Activated CD8-positive, alpha-beta memory T cell treated with anti-CD3 and anti-CD28 coated beads, Interleukin-2, amount 50 U/mL, for 24 hours (primary cell): ENCODE measurements around the gene RDH13.
"Not testable (repeated sequence)": the region's sequence is repeated elsewhere in the genome, so short reads cannot be mapped to it uniquely, and the experiment has no call there.

Experiments used
- DNase-seq: peaks from one replicate; pipeline ENCODE4 v3.0.0-alpha.2; 2020; ENCODE audit errors: extremely low read depth

RDH13 gene

DNA sequence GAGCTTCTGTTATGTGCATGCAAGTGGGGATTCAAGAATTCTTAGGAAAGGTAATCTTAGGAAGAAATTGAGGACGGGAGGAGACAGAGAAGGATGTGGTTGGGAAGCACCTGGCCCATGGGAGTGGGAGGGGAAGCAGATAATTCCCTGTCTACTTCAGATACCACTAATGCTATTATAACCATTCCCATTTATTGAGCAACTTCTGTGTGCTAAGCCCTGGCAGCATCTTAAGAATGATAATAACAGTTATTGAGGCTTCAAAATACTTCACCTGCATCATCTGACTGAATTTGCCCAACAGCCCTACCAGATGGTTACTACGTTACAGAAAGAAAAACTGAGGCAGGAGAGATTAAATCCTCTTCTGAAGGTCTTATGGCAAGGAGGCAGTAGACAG lies 14.2 kb upstream of the RDH13 start:
- no peak for DNase-seq

DNA sequence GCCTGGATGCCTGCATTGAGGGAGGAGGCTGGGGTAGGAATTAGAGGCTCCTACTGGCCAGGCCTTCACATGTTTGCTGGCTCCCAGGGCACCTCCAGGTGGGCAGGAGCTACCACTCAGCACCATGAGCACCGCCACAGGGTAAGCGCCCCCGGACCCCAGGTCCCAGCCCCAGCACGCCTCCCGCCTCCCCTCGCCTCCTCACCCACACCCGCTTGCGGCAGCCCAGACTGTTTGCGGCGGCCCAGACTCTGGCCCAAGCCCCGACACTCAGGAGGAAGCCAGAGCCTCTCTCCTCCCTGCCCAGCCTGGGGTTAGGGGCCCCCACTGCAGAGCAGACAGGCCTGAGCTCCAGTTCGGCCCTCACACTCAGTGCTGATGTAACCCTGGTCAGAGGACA lies 13.4 kb upstream of the RDH13 start:
- DNase-seq, result no peak

DNA sequence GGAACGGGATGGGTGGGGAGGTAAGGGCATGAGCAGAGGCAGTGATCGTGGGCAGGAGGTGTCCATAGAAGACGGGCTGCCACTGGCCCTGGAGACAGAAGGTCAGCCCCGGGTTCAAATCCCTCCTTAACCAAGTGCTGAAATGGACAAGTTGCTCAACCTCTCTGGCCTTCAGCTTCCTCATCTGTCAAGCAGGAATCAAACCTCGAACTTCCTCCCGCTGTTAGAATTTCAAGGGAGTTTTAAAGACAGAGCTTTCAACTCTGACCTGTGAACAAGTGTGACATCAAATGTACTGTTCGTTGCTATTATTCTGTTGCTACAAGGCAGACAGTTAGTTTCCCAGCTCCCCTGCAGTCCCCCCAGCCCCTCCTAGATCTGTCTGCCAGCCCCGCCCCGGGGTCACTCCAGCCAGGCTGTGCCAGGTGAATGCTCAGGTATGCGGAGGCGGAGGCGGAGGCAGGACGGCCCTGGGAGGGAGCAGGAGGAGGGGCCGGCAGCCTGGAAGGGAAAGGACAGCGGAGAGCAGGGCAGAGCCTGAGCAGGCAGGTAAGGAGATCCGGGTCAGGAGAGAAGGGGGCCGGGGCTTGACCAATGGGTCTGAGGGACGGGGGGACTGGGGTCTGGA lies 12.5 kb upstream of the RDH13 start, which contains the start of gene EPS8L1:
EPS8L1 (plus strand) TSS at position 499 of the 628 bp plus-strand sequence. CDS start 576 bp downstream, outside the sequence.
- no peak for DNase-seq

DNA sequence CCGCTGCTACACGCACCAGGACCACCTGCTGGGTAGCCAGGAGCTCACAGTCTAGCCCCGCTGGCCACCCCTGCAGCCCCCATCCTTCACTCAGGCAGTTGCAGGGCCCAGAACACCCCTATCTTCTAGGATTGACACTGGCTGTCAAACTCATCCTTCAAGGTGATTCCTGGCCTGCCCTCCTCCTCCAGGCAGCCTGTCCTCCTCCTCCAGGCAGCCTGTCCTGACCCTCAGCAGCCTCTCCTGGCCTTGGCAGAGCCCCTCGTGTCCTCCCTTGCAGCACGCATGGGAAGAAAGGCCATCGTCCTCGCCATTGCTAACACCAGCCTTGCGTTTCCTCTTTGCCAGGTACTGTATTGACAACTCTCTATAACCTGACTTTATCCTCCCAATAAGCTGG lies 9.0 kb upstream of the RDH13 start:
- no peak for DNase-seq

- DNase-seq, result no peak
These were observed 8.2 kb upstream of the RDH13 start for GRCh38 chr19:55071129-55071502.

DNA sequence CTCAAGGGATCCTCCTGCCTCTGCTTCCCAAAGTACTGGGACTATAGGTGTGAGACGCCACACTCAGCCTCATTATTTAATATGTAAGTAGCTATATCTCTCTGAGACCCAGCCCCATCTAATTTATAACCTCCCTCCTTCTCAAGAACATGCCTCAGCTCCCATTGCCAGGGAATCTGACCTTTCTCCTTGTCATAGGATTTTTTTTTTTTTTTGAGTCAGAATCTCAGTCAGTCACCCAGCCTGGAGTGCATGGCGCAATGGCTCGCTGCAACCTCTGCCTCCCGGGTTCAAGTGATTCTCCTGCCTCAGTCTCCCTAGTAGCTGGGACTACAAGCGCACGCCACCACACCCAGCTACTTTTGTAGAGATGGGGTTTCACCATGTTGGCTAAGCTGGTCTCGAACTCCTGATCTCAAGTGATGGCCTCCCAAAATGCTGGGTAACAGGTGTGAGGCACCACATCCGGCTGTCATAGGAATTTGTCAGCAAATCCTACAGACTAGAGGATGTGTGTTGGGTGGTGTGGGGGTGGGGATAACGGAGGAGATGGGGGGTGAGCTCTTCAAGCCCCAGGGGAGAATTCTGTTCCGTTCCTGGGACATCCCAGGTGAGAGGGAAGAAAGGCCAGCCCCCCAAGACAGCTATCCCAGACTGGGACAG lies 7.6 kb upstream of the RDH13 start:
- no peak for DNase-seq

DNA sequence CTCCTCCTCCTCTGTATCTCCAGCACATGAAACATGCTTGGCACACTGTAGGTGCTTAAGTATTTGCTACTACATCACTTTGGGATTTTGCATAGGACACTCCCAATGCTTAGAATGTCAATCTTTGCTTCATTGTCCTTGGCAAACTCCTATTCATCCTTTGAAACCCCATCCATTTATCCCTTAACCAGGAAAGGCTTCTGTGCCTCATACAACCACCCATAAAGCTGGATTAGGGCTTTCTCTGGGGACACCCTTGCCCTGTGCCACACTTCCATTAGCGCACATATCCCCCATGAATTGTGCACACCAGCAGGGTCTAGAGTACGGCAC lies 6.9 kb upstream of the RDH13 start:
- no peak for DNase-seq

DNA sequence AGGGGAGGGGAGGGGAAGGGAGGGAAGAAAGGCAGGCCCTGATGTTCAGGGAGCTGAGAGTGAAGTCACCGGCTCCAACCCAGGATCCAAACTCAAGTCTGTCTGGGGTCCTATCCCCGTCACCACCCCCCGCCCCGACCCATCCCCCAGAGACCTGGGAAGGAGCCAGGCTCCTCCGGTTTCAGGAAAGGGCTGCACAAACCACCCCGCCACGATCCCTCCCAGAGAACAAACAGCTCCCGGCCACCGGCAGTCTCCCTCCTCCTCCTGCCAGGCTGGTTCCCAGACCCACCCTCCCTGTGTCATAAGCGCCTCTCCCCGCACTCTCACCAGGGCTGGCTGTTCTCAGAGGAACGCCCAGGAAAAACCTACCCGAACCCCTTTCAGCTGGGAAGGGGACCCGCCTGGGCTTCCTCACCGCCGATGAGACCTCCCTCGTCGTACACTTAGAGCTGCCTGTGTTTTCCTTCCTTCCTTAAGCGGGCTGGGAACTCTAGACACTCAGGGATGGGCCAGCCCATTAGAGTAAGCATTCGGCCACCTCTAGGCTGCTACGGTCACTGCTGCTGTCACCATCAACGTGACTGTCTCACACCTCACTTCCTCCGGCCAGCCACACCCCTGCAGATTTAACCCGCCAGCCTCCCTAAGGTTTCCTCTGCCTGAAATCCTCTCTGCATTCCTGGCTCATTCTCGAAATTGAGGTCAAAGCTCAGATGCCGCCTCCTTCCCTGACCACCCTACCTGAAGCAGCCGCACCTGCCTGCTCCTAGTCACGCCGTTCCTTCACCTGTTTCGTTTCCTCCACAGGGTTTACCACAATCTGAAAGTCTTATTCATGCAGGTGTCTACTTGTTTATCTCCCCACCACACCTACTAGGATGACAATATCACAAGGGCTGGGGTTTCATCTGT lies 6.3 kb upstream of the RDH13 start:
- no peak for DNase-seq

- no peak for DNase-seq
These were observed 4.9 kb upstream of the RDH13 start for GRCh38 chr19:55067869-55068268.

DNA sequence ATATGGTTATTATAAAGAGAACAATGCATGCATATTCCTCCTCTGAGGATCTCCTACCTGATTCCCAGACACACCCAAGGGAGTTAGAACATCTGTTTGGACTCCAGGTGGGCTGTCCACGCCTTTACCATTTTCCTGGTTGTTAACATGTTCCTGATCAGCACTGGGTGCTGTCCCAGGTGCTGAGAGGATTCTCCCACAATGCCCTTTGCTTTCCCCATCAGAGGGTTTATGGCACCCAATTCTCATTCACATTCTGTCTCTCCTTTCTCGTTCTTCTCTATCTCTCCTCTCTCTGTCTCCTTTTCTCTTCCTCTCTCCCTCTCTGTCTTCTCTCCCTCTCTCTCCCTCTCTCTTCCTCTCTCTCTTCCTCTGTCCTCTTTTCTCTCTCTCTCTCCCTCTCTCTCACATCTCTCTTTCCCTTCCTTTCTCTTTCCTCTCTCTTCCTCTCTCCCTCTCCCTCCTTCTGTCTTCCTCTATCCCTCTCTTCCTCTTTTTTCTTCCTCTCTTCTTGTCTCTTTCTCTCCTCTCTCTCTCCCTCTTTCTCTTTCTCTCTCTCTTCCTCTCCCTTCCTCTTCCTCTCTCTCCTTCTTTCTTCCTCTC lies 3.3 kb upstream of the RDH13 start:
- DNase-seq, result no peak

DNA sequence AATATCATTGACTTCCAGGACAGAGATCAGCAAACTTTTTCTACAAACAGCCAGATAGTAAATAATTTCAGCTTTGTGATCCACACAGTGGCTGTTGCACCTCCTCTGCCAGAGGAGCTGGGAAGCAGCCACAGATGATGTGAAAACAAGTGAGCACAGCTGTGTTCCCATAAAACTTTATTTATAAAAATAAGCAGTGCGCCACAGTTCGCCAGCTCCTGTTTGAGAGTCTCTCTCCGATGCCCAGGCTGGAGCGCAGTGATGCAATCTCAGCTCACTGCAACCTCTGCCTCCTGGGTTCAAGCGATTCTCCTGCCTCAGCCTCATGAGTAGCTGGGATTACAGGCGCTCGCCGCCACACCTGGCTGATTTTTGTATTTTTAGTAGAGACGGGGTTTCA lies 2.6 kb upstream of the RDH13 start:
- DNase-seq, result not testable (repeated sequence)

GRCh38 chr19:55063492-55063843 lies 520 bp upstream of the RDH13 start:
- DNase-seq, result no peak

DNA sequence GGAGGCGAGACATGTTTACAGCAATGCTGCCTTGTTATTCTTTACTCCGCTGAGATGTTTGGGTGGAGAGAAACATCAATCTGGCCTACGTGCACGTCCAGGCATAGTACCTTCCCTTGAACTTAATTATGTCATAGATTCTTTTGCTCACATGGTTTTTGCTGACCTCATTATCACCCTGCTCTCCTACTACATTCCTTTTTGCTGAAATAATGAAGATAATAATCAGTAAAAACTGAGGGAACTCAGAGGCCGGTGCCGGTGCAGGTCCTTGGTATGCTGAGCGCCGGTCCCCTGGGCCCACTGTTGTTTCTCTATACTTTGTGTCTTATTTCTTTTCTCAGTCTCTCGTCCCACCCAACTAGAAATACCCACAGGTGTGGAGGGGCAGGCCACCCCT lies 2.7 kb downstream of the RDH13 start:
- DNase-seq, result not testable (repeated sequence)

GRCh38 chr19:55058781-55059610 lies 4.0 kb downstream of the RDH13 start:
- DNase-seq, result no peak

DNA sequence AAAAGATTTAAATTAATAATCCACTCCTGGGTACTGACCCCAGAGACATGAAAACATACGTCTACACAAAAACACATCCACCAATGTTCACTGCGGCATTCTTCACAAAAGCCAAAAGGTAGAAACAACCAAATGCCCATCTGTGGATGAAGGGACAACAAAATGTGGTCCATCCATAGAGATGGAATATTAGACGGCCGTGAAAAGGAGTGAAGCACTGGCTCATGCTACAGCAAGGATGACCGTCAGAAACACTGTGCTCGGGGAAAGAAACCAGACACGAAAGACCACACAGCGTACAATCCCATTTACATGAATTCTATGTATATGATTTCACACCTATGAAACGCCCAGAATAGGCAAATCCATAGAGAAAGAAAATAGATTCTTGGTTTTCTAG lies 6.1 kb downstream of the RDH13 start:
- DNase-seq, result no peak

GRCh38 chr19:55053735-55054134 lies 9.2 kb downstream of the RDH13 start:
- DNase-seq, result no peak

GRCh38 chr19:55050749-55051532 lies 12.0 kb downstream of the RDH13 start:
- DNase-seq, result no peak

GRCh38 chr19:55048446-55048845 lies 14.5 kb downstream of the RDH13 start:
- no peak for DNase-seq

DNA sequence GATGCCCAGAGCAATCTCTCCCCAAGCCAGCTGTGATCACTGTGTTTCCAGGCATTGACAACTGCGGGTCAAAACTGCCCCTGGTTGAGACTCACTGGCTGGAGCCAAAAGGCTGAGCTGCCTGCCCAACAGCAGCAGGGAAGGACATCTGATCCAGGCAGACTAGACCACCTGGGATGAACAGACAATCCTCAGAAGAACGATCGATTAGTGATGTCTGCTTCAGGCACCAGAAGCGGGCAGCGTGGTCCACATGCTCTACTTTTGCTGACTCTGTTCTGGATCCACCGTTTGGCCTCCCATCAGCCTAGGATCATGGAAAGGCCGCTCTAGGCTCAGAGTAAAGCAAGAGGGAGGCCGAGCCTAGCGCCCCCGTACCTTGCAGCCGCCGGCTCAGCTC lies 15.0 kb downstream of the RDH13 start:
- no peak for DNase-seq

GRCh38 chr19:55046975-55047622 lies 15.8 kb downstream of the RDH13 start:
- DNase-seq, result no peak
